GM12872 (cell line): ENCODE data around the gene HUNK.

ENCODE experiments used
- CTCF ChIP-seq: IDR thresholded peaks from 3 replicates; pipeline ENCODE4 v1.5.1; 2011; ENCODE audit warnings: low read depth, mild to moderate bottlenecking, low read length, moderate library complexity; ENCODE audit not compliant: insufficient read depth

The HUNK gene

GRCh38 chr21:32008714-32009113, 135.9 kb downstream of the HUNK start:
- TF ChIP-seq CTCF = no peak

GRCh38 chr21:32009263-32009662, 136.4 kb downstream of the HUNK start:
- TF ChIP-seq CTCF = no peak

GRCh38 chr21:32015461-32016139, 142.8 kb downstream of the HUNK start:
- TF ChIP-seq CTCF = no peak

- TF ChIP-seq CTCF = no peak
Observed at GRCh38 chr21:32018381-32018780, 145.6 kb downstream of the HUNK start.

- no peak for TF ChIP-seq CTCF
Observed at GRCh38 chr21:32020564-32020963, 147.7 kb downstream of the HUNK start.

- TF ChIP-seq CTCF = no peak
Observed at GRCh38 chr21:32021319-32021994, 148.6 kb downstream of the HUNK start.

GRCh38 chr21:32022146-32022545, 149.3 kb downstream of the HUNK start:
- TF ChIP-seq CTCF = no peak
